Activated CD8-positive, alpha-beta memory T cell treated with anti-CD3 and anti-CD28 coated beads for 4 hours (primary cell): ENCODE data around the gene ALDH6A1.
"Not testable (repeated sequence)": the region's sequence is repeated elsewhere in the genome, so short reads cannot be mapped to it uniquely, and the experiment has no call there.

Experiments used
- DNase-seq, 2 donors: peaks; one replicate each; pipeline ENCODE4 v3.0.0-alpha.2; 2020; ENCODE audit warnings: low read depth in 2 of 2

Gene ALDH6A1

DNA sequence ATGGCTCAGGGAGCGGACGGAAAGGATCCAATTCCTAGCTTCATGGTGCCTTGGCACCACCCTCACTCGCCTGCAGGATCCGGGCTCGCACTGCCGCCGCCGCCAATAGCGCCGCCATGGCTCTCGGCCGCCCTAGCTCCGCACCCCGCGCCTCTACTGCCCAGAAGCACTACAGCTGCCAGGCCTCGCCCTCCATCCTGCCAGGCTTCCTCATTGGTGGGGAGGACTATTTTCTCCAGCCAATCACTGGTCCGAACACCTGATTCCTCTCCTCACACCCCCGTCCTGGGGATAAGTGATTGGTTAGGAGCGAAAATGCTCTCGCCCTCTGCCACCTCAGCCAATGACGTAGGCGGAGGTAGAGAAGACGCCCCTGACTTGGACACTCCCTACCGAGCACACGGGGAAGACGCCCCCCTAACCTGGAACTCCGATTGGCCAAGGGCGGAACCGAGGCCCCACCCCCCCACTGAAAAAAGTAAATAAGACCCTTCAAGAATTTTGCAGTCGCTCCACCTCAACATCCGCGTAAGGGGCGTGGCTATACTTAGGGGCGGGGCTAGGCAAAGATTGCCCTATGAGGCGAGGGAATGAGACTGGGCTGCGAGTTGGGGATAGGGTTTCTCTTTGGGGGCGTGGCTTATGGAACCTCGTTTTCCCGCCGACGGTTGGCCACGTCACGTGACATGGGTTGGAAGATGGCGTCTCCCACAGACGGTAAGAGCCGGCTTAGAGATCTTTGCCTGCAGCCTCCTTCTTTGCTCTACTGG, at the start of gene ALDH6A1, which contains the start of gene LIN52:
TSS of gene ALDH6A1 (minus strand) at position 177 of the 770 bp plus-strand sequence. CDS start at position 118, 59 bp downstream.
TSS of gene LIN52 (plus strand) at position 680 of the 770 bp plus-strand sequence. CDS start at position 699, 19 bp downstream.
- peak; percentile 100 for DNase-seq

- no peak for DNase-seq
Measured at GRCh38 chr14:74127634-74128033, 43.4 kb upstream of the ALDH6A1 start.

GRCh38 chr14:74126315-74127013, 42.2 kb upstream of the ALDH6A1 start:
- DNase-seq: no peak

GRCh38 chr14:74125487-74125886, 41.2 kb upstream of the ALDH6A1 start:
- not testable (repeated sequence) for DNase-seq

DNA sequence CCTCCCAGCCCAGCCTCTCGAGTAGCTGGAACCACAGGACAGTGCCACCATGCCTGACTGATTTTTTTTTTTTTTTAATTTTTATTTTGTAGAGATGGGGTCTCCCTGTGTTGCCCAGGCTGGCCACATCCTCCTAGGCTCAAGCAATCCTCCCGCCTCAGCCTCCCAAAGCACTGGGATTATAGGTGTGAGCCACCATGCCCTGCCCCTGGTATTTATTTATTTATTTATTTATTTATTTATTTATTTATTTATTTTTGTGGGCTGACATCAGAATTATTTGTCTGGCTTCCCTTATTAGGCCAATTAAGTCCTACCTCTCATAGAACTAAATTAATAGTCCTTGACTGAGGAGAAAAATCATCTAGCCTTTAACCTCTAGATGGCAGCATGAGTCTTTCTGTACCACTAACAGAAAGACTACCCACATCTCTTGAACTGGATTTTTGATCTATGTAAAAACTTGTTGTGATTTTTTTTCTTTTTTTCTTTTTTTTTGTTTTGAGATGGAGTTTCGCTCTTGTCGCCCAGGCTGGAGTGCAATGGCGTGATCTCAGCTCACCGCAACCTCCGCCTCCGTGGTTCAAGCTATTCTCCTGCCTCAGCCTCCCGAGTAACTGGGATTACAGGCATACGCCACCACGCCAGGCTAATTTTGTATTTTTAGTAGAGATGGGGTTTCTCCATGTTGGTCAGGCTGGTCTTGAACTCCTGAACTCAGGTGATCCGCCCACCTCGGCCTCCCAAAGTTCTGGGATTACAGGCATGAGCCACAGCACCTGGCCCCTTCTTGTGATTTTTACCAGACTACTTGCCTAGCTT, 27.4 kb upstream of the ALDH6A1 start:
- not testable (repeated sequence) for DNase-seq

DNA sequence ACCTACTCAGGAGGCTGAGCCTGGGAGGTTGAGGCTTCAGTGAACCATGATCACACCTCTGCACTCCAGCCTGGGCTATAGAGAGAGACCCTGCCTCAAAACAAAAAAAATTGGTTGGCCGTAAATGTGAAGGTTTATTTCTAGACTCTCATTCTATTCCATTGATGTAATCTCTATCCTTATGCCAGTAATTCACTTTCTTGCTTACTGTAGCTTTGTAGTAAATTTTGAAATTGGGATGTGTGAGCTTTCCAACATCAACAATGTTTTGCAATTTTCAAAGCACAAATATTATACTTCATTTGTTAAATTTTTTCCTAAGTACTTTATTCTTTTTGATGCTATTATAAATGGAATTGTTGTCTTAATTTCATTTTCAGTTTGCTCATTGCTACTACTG, 25.1 kb upstream of the ALDH6A1 start:
- DNase-seq: no peak

DNA sequence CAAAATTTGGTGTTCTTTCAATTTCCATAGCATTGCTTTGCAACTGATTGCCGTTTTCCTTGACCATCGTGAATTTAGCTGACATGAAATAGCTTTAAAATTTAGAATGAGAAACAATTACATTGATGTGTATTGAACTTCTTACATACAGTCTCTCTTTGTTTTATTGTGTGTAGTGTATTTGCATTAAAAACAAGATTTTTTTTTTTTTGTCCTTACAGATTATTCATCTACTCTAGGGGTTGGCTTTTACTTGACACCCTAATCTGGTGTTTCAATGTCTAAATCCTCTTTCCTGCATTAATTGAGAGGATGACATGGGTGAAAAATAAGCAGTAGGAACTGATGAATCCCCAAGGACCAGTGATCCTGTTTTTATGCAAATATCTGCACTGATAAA, 21.1 kb upstream of the ALDH6A1 start:
- DNase-seq: no peak

DNA sequence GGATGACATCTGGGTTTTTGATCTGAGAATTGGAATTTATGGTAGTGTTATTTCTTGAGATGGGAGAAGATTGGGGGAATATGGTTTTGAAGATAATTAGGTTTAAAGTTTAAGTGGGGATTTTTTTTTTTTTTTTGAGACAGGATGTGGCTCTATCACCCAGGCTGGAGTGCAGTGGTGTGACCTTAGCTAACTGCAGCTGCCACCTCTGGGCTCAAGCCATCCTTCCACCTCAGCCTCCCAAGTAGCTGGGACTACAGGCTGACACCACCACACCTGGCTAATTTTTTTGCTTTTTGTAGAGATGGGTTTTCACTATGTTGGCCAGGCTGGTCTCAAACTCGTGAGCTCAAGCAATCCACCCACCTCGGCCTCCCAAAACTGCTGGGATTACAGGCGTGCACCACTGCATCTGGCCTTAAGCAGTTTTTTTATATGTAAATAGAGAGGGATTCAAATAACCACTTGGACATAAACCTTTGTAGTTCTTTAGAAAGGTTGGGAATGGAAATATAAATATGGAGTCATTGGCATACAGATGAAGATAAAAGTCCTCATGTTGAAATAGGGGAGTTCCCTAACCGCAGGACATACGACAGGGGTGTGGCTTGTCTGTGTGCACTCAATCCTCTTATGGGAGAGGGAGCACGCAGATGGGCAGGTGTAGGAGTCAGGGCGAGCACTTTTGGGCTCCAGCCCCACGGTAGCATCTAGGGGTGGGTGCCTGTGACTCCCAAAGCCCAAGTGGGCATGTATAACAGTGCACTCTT, 5.2 kb upstream of the ALDH6A1 start:
- DNase-seq: no peak

DNA sequence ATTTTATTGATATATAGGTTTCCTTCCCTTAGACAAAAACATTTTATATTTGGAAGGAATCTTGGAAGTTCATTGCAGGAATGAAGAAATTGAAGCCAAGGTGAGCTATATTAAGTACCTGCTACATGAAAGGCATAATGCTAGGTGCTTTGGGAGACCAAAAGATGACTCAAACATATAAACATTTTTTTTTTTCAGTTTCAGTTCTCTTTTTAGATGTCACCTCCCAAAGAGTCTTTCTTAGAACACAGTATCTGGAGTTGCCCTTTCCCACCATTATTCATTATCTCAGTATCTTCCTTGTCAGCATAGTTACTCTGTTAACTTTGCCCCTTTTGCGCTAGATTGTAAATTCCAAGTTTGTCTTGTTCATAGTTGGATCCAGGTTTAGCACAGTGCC, 1.6 kb upstream of the ALDH6A1 start:
- DNase-seq: no peak

- no peak for DNase-seq
Measured at GRCh38 chr14:74085047-74085637, 889 bp upstream of the ALDH6A1 start.

- no peak for DNase-seq
Measured at GRCh38 chr14:74083784-74084276, 423 bp downstream of the ALDH6A1 start.

DNA sequence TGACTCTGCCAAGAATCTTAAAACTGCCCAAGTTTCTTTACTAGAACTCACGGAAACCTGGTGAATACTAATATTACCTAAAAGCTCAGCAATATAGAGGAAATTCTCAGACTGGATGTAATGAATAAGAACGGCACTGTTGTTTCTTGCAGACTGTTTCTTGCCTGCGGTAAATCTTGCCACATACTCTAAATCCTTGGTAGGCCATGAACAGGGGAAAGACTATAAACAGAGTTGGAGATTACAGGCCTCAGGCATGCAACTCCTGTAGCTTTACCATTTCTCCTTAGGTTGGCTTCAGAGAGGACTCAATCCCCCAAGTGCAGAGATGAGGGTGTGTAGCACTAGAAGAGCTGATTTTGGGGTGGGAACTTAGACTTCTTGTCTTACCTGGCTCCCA, 1.1 kb downstream of the ALDH6A1 start:
- DNase-seq: no peak

GRCh38 chr14:74081491-74081890, 2.8 kb downstream of the ALDH6A1 start:
- DNase-seq: no peak

GRCh38 chr14:74080820-74081460, 3.3 kb downstream of the ALDH6A1 start:
- DNase-seq: no peak

DNA sequence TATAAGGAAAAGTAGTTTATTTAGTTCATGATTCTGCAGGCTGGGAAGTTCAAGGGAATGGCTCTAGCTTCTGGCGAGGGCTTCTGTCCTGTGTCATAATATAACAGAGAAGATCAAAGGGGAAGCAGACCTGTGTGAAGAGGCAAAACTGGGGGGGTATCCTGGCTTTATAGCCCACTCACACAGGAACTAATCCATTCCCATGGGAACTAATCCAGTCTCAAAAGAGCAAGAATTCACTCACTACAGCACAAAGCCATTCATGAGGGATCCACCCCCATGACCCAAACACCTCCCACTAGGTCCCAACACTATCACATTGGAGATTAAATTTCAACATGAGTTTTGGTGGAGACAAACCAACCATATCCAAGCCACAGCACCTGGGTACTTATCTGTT, 6.9 kb downstream of the ALDH6A1 start:
- DNase-seq: no peak

DNA sequence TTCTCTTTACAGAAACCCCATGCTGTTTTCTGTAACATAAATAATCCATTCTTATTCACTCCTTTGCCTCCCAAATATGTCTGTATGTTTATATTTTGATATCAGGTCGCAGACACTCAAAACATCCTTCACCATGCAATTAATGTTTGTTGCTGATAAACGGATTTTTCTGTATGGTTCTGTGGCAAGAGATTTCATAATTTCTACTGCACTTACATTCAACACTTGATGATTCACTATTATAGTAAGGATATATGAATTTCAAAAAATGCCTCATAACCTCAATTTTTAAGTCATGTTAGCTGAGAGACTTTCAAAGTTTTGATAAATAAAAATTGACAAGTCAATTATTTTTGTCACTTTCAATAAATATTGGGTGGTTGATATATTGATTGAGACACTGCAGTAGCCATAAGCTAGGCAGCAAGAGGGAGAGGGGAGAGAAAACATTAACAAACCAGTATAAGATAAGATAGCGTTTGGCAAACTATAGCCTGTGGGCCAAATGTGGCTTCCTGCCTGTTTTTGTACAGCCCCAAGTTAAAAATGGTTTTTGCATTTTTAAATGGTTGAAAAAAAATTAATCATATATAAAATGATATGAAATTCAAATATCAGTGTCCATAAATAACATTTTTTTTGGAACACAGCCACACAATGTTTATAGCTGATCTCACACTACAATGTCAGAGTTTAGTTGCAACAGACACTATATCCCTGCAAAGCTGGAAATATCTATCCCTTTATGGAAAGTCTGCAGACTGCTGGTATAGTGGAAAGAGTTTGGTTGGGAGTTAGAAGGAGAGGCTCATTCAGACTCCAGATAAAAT, 18.3 kb downstream of the ALDH6A1 start:
- DNase-seq: no peak

- no peak for DNase-seq
Measured at GRCh38 chr14:74064883-74065282, 19.4 kb downstream of the ALDH6A1 start.

- no peak for DNase-seq
Measured at GRCh38 chr14:74064426-74064825, 19.8 kb downstream of the ALDH6A1 start.

DNA sequence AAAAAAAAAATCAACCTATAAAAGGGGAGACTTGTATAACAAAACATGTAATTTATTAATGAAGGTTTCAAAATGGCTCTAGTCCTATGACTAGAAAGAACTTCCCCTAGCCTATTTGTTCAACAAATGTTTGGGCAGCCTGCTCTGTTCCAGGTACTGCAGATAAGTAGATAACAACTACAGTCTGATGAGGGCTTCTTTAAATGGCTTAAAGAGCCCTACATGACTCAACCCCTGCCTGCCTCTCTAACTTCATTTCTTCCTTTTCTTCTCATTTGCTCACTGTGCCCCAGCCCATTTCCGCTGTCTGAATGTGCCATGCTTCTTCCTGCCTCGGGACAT, 21.5 kb downstream of the ALDH6A1 start:
- DNase-seq: no peak
